K562 (cell line): ENCODE results near the gene RPUSD1. TPM values are rescaled to one million over a fixed set of nuclear protein-coding genes. Genes with fewer than 3 reads are reported as not detected.

ENCODE experiments used
- ATAC-seq: fragments of 200-7000 bp; cut with Tn5 transposase; 3 replicates; pipeline ENCODE4 v1.9.1; 2020; ENCODE audit warnings: moderate library complexity
- BruUV-seq: library from RNA; stranded (reverse); fragments of 400-500 nt; replicated peaks from 2 replicates; lab custom pipeline; 2021; lab: Mats Ljungman, UMichigan
- CTCF ChIA-PET: fragments of 300-600 bp; formaldehyde crosslinking; extraction: SDS; loops from one replicate; lab custom pipeline; 2021; ENCODE audit warnings: low intra/inter-chr PET ratio; lab: Yijun Ruan, JAX
- POLR2A ChIA-PET: fragments of 300-600, 350-650 bp; sonication (Branson Sonifier 250); formaldehyde crosslinking; extraction: SDS; loops from one replicate; lab custom pipeline; 2021; ENCODE audit warnings: antibody characterized with exemption, inconsistent platforms; lab: Yijun Ruan, JAX
- DNase-seq, 4 experiments: peaks; one replicate each; pipeline versions ENCODE4 v3.0.0 to v3.0.0-alpha.2; 2011 to 2018; ENCODE audit warnings: low spot score in 3 of 4, mixed read lengths in 3 of 4; ENCODE audit errors: extremely low read depth in 1 of 4
- FAIRE-seq: peaks from 2 replicates; lab custom pipeline; 2011; peaks lifted over from hg19 to GRCh38; lab: Jason Lieb, UNC
- H2AFZ ChIP-seq: 2 replicates; pipeline ENCODE4 v1.6.0; 2011; ENCODE audit warnings: low read depth, low read length, control low read depth, inconsistent platforms
- H3K27ac ChIP-seq: fragments of 200-600 bp; 3 replicates; pipeline ENCODE4 v1.8.0; 2011; ENCODE audit warnings: low read depth, mild to moderate bottlenecking, control low read depth, inconsistent platforms, low read length, moderate library complexity, mixed read lengths; ENCODE audit errors: extremely low read depth
- H3K27me3 ChIP-seq, 2 experiments: fragments of 300-600 bp in 1 of 2; 2 replicates in 1 of 2; 3 replicates in 1 of 2; pipeline versions ENCODE4 v1.6.0 to v1.8.0; 2011; ENCODE audit warnings: inconsistent platforms in 2 of 2, low read length in 2 of 2, mild to moderate bottlenecking in 1 of 2, mixed read lengths in 1 of 2, moderate library complexity in 1 of 2; ENCODE audit not compliant: control insufficient read depth in 2 of 2, insufficient read depth in 2 of 2
- H3K36me3 ChIP-seq: fragments of 300-600 bp; 3 replicates; pipeline ENCODE4 v1.8.0; 2011; ENCODE audit warnings: mild to moderate bottlenecking, low read length, inconsistent platforms; ENCODE audit not compliant: control insufficient read depth, insufficient read depth
- H3K4me1 ChIP-seq, 2 experiments: fragments of 200-600 bp in 1 of 2; replicated peaks in 1 of 2; 2 replicates in 1 of 2; 3 replicates in 1 of 2; pipeline versions ENCODE4 v1.5.1 to v1.8.0; 2011; ENCODE audit warnings: inconsistent platforms in 2 of 2, low read length in 2 of 2, mild to moderate bottlenecking in 1 of 2, mixed read lengths in 1 of 2, moderate library complexity in 1 of 2; ENCODE audit not compliant: control insufficient read depth in 2 of 2, insufficient read depth in 2 of 2
- H3K4me2 ChIP-seq: 2 replicates; pipeline ENCODE4 v1.6.1; 2011; ENCODE audit warnings: low read length, control low read depth, inconsistent platforms, mixed read lengths; ENCODE audit not compliant: insufficient read depth
- H3K4me3 ChIP-seq: fragments of 200-600 bp; sonication (generic), shearing (Covaris generic); 2 replicates; pipeline ENCODE4 v1.5.1; 2016; ENCODE audit warnings: control low read depth, inconsistent platforms
- H3K79me2 ChIP-seq: fragments of 200-600 bp; 3 replicates; pipeline ENCODE4 v1.8.0; 2011; ENCODE audit warnings: low read length, inconsistent platforms; ENCODE audit not compliant: control insufficient read depth, insufficient read depth
- H3K9ac ChIP-seq, 2 experiments: 2 replicates each; pipeline versions ENCODE4 v1.6.0 to v1.6.1; 2011; ENCODE audit warnings: low read depth in 2 of 2, low read length in 2 of 2, control low read depth in 1 of 2, inconsistent platforms in 1 of 2, mild to moderate bottlenecking in 1 of 2, mixed read lengths in 1 of 2; ENCODE audit not compliant: insufficient read depth in 1 of 2
- H3K9me1 ChIP-seq: one replicate; pipeline ENCODE4 v1.6.0; 2011; ENCODE audit warnings: inconsistent platforms, mild to moderate bottlenecking, low read length, moderate library complexity; ENCODE audit not compliant: control insufficient read depth, insufficient read depth
- H3K9me3 ChIP-seq: replicated peaks from 2 replicates; pipeline ENCODE4 v1.5.1; 2011; ENCODE audit warnings: low read depth, low read length, inconsistent platforms; ENCODE audit not compliant: control insufficient read depth, insufficient read depth
- H4K20me1 ChIP-seq: replicated peaks from 2 replicates; pipeline ENCODE4 v1.6.1; 2011; ENCODE audit warnings: low read length, inconsistent platforms, mixed read lengths; ENCODE audit not compliant: control insufficient read depth, insufficient read depth
- CBFA2T3 ChIP-seq: fragments of 450-650 bp; IDR thresholded peaks from 2 replicates; pipeline ENCODE4 v1.6.1; 2017
- ESRRB ChIP-seq: fragments of 250-450 bp; sonication (Bioruptor Pico); IDR thresholded peaks from 2 replicates; pipeline ENCODE4 v1.5.0; 2020; ENCODE audit warnings: mild to moderate bottlenecking, moderate library complexity, borderline replicate concordance
- PTBP1 ChIP-seq: fragments of 200-400 bp; formaldehyde crosslinking; IDR thresholded peaks from 2 replicates; pipeline ENCODE4 v1.6.1; 2017; ENCODE audit warnings: low read depth, low read length
- RCOR1 ChIP-seq, 2 experiments: IDR thresholded peaks; 2 replicates each; pipeline ENCODE4 v1.6.1; 2012; ENCODE audit warnings: low read depth in 2 of 2, low read length in 2 of 2, borderline replicate concordance in 1 of 2, improper control_type of control experiment in 1 of 2
- SRSF7 ChIP-seq: fragments of 200-400 bp; formaldehyde crosslinking; optimal IDR thresholded peaks from 2 replicates; pipeline ENCODE3; 2017; ENCODE audit warnings: mild to moderate bottlenecking, low read depth, low read length
- WHSC1 ChIP-seq: IDR thresholded peaks from one replicate; pipeline ENCODE4 v1.6.1; 2012; ENCODE audit warnings: low read length, control low read depth, inconsistent platforms
- YY1 ChIP-seq, 3 experiments: IDR thresholded peaks; 2 replicates each; pipeline ENCODE4 v1.6.1; 2011; ENCODE audit warnings: low read length in 2 of 3, mild to moderate bottlenecking in 2 of 3, moderate library complexity in 2 of 3, borderline replicate concordance in 1 of 3, control low read depth in 1 of 3, low read depth in 1 of 3; ENCODE audit not compliant: insufficient read depth in 3 of 3, insufficient replicate concordance in 2 of 3, control insufficient read depth in 1 of 3, insufficient read length in 1 of 3; ENCODE audit errors: extremely low read depth in 1 of 3
- WGBS: fragments of 100-300 bp; shearing (Covaris generic); methylation state at CpG from one replicate; pipeline ENCODE4 v1.1.6; 2016; ENCODE audit warnings: low coverage, mixed read lengths; ENCODE audit not compliant: insufficient coverage; ENCODE audit errors: missing lambda C conversion rate; 5-methylcytosine and 5-hydroxymethylcytosine counted together
- in situ Hi-C: fragments of 300-500 bp; cut with MboI; formaldehyde crosslinking; loops from 4 replicates; pipeline ENCODE4 v1.15.0; 2018; ENCODE audit warnings: inconsistent platforms, mixed read lengths
- intact Hi-C: fragments of 100-400 bp; cut with micrococcal nuclease; formaldehyde crosslinking; loops from 2 replicates; pipeline ENCODE4 v1.14.2; 2022
- polyA plus RNA-seq, 8 experiments: library from polyadenylated mRNA; depleted of rRNA in 4 of 8; stranded (reverse) in 5 of 8; unstranded in 3 of 8; fragments of >200 nt; fragmentation: Nextera tagmentation in 2 of 8; fragmentation: Illumina TruSeq in 1 of 8; extraction: Ambion mirVana in 2 of 8; extraction: Trizol in 1 of 8; gene quantifications; 2 replicates each; pipeline versions ENCODE4 v1.2.1 to v1.2.3, GENCODE V29; 2011 to 2014; ENCODE audit warnings: inconsistent platforms in 1 of 8, missing spikeins in 1 of 8
- total RNA-seq, 7 experiments: library from RNA; depleted of rRNA in 6 of 7; stranded (reverse); fragments of >200 nt in 6 of 7; fragmentation: Illumina TruSeq in 2 of 7; extraction: Trizol in 2 of 7; gene quantifications; 2 replicates each; pipeline versions ENCODE4 v1.2.1 to v1.2.3, GENCODE V29; 2011 to 2021; ENCODE audit warnings: low replicate concordance in 1 of 7
- TF ChIP-seq, protein P1 (sequence below): sonication (generic); formaldehyde crosslinking; IDR thresholded peaks from 2 replicates; pipeline ENCODE4 v1.8.1; 2023; ENCODE audit warnings: mild to moderate bottlenecking, missing genetic modification reagents
- TF ChIP-seq, protein P2 (sequence below): fragments of 250-450 bp; sonication (Bioruptor Pico); IDR thresholded peaks from 2 replicates; pipeline ENCODE4 v1.4.0; 2020; ENCODE audit warnings: mild to moderate bottlenecking, moderate library complexity
- TF ChIP-seq, protein P3 (sequence below), 2 experiments: fragments of 200-800 bp in 1 of 2; sonication (Bioruptor generic) in 1 of 2; sonication (generic) in 1 of 2; formaldehyde crosslinking in 1 of 2; IDR thresholded peaks in 1 of 2; conservative IDR thresholded peaks in 1 of 2; 2 replicates each; pipeline versions ENCODE4 v1.5.0 to v1.6.1; 2016 to 2020; ENCODE audit warnings: missing compliant biosample characterization in 1 of 2, missing genetic modification characterization in 1 of 2, missing genetic modification reagents in 1 of 2
- TF ChIP-seq, protein P4 (sequence below): fragments of 250-450 bp; sonication (Bioruptor Pico); IDR thresholded peaks from 2 replicates; pipeline ENCODE4 v1.5.1; 2021; ENCODE audit warnings: mild to moderate bottlenecking

Gene RPUSD1
- total and polyA plus RNA-seq, 9 of the 15 experiments (the other 6 are each of a cell fraction or from before 2014, with no cell fraction given) = 0.45 to 56.6 (median 12.0) TPM

DNA sequence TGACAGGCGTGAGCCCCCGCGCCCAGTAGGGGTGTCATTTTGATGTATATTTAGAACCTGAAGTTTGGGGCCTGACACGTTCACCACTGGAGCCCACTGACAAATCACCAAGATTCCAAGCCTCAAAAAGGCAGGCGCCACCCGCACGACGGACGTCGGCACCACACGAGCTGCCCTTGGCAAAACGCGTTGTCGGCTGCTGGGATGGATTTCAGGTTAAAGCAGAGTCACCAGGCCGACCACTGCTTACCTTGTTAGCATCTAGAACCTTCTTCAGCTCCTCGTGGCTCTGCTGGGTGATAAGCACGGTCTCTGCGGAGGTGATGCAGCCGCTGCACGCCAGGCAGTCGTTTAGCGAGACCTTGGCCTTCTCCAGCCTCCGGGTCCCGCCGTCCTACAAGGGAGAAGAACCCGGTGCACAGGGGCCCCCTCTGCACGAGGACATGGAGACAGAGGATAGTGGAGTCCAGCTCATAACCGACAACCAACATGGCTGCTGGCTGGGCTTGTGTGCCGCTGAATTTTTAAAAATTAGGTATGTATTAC, 51.2 kb downstream of the RPUSD1 start:
- ATAC-seq (no peak), FAIRE-seq (no peak), DNase-seq (no peak)
- Histone ChIP-seq H3K9ac (peak overlapping the region in 1 of 2 experiments; percentile 62; a peak in 2 of 4 replicates), H3K4me1 (peaks cover 18 to 88% of the 10 kb centered on the region in 2 experiments), H3K4me2 (no peak overlapping the region), H3K9me1 (peaks cover 6% of the 10 kb centered on the region), H3K27me3 (no peaks in the 10 kb centered on the region), H3K4me3 (no peak overlapping the region), H3K27ac (peak overlapping the region; percentile 66), H4K20me1 (no peaks in the 10 kb centered on the region; the same call in 1 of the 2 replicates), H3K79me2 (peaks cover 15% of the 10 kb centered on the region), H3K9me3 (no peaks in the 10 kb centered on the region), H2AFZ (no peak overlapping the region), H3K36me3 (peaks cover 70% of the 10 kb centered on the region; the same call in 2 of the 3 replicates)
- CTCF ChIA-PET = no interaction called here
- in situ Hi-C loops (no loop called here), intact Hi-C loops (no loop called here)
- POLR2A ChIA-PET = interaction anchor here (0.5 to 3.5 kb wide), 2 partner anchors 13 to 109 kb away, joined by 3 to 25 read pairs; partner anchors contain the start of gene CCDC78
- 92% methylated on average over 28 of the region's 29 CpGs for WGBS
- no TSS peak for BruUV-seq
- TF ChIP-seq CBFA2T3 (no peak), YY1 (IDR thresholded peaks at IDR 0.05; ENCODE audit: borderline replicate concordance in 1 of 3, control insufficient read depth in 1 of 3, extremely low read depth in 1 of 3, insufficient read depth in 3 of 3, insufficient read length in 1 of 3, insufficient replicate concordance in 2 of 3, low read depth in 1 of 3, low read length in 2 of 3) (peak in 1 of 3 experiments; percentile 9), PTBP1 (no peak), RCOR1 (IDR thresholded peaks at IDR 0.05; ENCODE audit: borderline replicate concordance in 1 of 2, low read depth in 2 of 2, low read length in 2 of 2) (no peak), ESRRB (CRISPR knock-in tag) (no peak), WHSC1 (peak; percentile 57), SRSF7 (no peak)
- TF ChIP-seq, protein P1, sequence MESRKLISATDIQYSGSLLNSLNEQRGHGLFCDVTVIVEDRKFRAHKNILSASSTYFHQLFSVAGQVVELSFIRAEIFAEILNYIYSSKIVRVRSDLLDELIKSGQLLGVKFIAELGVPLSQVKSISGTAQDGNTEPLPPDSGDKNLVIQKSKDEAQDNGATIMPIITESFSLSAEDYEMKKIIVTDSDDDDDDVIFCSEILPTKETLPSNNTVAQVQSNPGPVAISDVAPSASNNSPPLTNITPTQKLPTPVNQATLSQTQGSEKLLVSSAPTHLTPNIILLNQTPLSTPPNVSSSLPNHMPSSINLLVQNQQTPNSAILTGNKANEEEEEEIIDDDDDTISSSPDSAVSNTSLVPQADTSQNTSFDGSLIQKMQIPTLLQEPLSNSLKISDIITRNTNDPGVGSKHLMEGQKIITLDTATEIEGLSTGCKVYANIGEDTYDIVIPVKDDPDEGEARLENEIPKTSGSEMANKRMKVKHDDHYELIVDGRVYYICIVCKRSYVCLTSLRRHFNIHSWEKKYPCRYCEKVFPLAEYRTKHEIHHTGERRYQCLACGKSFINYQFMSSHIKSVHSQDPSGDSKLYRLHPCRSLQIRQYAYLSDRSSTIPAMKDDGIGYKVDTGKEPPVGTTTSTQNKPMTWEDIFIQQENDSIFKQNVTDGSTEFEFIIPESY (CRISPR knock-in tag) = peak; percentile 80
- TF ChIP-seq, protein P2, sequence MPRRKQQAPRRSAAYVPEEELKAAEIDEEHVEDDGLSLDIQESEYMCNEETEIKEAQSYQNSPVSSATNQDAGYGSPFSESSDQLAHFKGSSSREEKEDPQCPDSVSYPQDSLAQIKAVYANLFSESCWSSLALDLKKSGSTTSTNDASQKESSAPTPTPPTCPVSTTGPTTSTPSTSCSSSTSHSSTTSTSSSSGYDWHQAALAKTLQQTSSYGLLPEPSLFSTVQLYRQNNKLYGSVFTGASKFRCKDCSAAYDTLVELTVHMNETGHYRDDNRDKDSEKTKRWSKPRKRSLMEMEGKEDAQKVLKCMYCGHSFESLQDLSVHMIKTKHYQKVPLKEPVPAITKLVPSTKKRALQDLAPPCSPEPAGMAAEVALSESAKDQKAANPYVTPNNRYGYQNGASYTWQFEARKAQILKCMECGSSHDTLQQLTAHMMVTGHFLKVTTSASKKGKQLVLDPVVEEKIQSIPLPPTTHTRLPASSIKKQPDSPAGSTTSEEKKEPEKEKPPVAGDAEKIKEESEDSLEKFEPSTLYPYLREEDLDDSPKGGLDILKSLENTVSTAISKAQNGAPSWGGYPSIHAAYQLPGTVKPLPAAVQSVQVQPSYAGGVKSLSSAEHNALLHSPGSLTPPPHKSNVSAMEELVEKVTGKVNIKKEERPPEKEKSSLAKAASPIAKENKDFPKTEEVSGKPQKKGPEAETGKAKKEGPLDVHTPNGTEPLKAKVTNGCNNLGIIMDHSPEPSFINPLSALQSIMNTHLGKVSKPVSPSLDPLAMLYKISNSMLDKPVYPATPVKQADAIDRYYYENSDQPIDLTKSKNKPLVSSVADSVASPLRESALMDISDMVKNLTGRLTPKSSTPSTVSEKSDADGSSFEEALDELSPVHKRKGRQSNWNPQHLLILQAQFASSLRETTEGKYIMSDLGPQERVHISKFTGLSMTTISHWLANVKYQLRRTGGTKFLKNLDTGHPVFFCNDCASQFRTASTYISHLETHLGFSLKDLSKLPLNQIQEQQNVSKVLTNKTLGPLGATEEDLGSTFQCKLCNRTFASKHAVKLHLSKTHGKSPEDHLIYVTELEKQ (CRISPR knock-in tag) = no peak
- TF ChIP-seq, protein P3, sequence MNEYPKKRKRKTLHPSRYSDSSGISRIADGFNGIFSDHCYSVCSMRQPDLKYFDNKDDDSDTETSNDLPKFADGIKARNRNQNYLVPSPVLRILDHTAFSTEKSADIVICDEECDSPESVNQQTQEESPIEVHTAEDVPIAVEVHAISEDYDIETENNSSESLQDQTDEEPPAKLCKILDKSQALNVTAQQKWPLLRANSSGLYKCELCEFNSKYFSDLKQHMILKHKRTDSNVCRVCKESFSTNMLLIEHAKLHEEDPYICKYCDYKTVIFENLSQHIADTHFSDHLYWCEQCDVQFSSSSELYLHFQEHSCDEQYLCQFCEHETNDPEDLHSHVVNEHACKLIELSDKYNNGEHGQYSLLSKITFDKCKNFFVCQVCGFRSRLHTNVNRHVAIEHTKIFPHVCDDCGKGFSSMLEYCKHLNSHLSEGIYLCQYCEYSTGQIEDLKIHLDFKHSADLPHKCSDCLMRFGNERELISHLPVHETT (CRISPR knock-in tag; conservative IDR thresholded peaks at IDR 0.05 in 1 of 2, IDR thresholded peaks at IDR 0.05 in 1 of 2) = no peak
- TF ChIP-seq, protein P4, sequence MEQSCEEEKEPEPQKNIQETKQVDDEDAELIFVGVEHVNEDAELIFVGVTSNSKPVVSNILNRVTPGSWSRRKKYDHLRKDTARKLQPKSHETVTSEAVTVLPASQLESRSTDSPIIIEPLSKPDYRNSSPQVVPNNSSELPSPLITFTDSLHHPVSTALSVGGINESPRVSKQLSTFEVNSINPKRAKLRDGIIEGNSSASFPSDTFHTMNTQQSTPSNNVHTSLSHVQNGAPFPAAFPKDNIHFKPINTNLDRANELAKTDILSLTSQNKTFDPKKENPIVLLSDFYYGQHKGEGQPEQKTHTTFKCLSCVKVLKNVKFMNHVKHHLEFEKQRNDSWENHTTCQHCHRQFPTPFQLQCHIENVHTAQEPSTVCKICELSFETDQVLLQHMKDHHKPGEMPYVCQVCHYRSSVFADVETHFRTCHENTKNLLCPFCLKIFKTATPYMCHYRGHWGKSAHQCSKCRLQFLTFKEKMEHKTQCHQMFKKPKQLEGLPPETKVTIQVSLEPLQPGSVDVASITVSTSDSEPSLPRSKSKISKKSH (CRISPR knock-in tag) = no peak
